Keratinocyte (primary cell): Measurements from ENCODE around the gene OASL. TPM values are rescaled to one million over a fixed set of nuclear protein-coding genes. Genes with fewer than 3 reads are reported as not detected.

Experiments
- DNase-seq: peaks from one replicate; pipeline ENCODE4 v3.0.0-alpha.2; 2011; ENCODE audit warnings: low read depth, missing footprints, low spot score
- FAIRE-seq: peaks from 2 replicates; lab custom pipeline; 2011; peaks lifted over from hg19 to GRCh38; lab: Jason Lieb, UNC
- H2AFZ ChIP-seq: 2 replicates; pipeline ENCODE4 v1.6.0; 2012; ENCODE audit warnings: low read length, control low read depth, inconsistent platforms; ENCODE audit not compliant: control insufficient read depth
- H3K27ac ChIP-seq: 2 replicates; pipeline ENCODE4 v1.5.1; 2011; ENCODE audit warnings: low read length; ENCODE audit not compliant: control insufficient read depth, insufficient read depth
- H3K27me3 ChIP-seq: 3 replicates; pipeline ENCODE4 v1.6.0; 2011; ENCODE audit warnings: low read length; ENCODE audit not compliant: control insufficient read depth, insufficient read depth; ENCODE audit errors: extremely low read depth
- H3K36me3 ChIP-seq, 2 experiments: 2 replicates in 1 of 2; 3 replicates in 1 of 2; pipeline ENCODE4 v1.5.1; 2011; ENCODE audit warnings: low read length in 2 of 2, mild to moderate bottlenecking in 1 of 2; ENCODE audit not compliant: control insufficient read depth in 2 of 2, insufficient read depth in 2 of 2; ENCODE audit errors: extremely low read depth in 1 of 2
- H3K4me1 ChIP-seq: 3 replicates; pipeline ENCODE4 v1.5.1; 2011; ENCODE audit warnings: low read length; ENCODE audit not compliant: control insufficient read depth, insufficient read depth; ENCODE audit errors: extremely low read depth
- H3K4me2 ChIP-seq: 3 replicates; pipeline ENCODE4 v1.6.0; 2011; ENCODE audit warnings: low read depth, low read length; ENCODE audit not compliant: control insufficient read depth, insufficient read depth; ENCODE audit errors: extremely low read depth
- H3K4me3 ChIP-seq, 3 experiments: fragments of 200-600 bp in 1 of 3; sonication (generic) in 1 of 3; 2 replicates in 2 of 3; 3 replicates in 1 of 3; pipeline ENCODE4 v1.5.1; 2011 to 2016; ENCODE audit warnings: low read length in 3 of 3, mild to moderate bottlenecking in 3 of 3, control low read depth in 2 of 3, inconsistent platforms in 1 of 3, low read depth in 1 of 3, mixed read lengths in 1 of 3, mixed run types in 1 of 3, moderate library complexity in 1 of 3; ENCODE audit not compliant: control insufficient read depth in 2 of 3, insufficient read depth in 2 of 3; ENCODE audit errors: extremely low read depth in 1 of 3
- H3K79me2 ChIP-seq: 2 replicates; pipeline ENCODE4 v1.6.0; 2012; ENCODE audit warnings: low read length; ENCODE audit not compliant: control insufficient read depth, insufficient read depth
- H3K9ac ChIP-seq: 3 replicates; pipeline ENCODE4 v1.6.0; 2011; ENCODE audit warnings: low read length; ENCODE audit not compliant: control insufficient read depth, insufficient read depth; ENCODE audit errors: extremely low read depth
- H3K9me1 ChIP-seq: 3 replicates; pipeline ENCODE4 v1.6.0; 2011; ENCODE audit warnings: low read length; ENCODE audit not compliant: control insufficient read depth, insufficient read depth; ENCODE audit errors: extremely low read depth
- H3K9me3 ChIP-seq: 2 replicates; pipeline ENCODE4 v1.5.1; 2012; ENCODE audit warnings: low read depth, low read length; ENCODE audit not compliant: control insufficient read depth
- H4K20me1 ChIP-seq: 3 replicates; pipeline ENCODE4 v1.6.0; 2011; ENCODE audit warnings: low read length; ENCODE audit not compliant: control insufficient read depth, insufficient read depth; ENCODE audit errors: extremely low read depth
- EZH2 ChIP-seq: IDR thresholded peaks from one replicate; pipeline ENCODE4 v1.6.1; 2012; ENCODE audit warnings: inconsistent platforms, mild to moderate bottlenecking, low read length, moderate library complexity
- dilution Hi-C: fragments of 300-500 bp; cut with MboI; formaldehyde crosslinking; loops from one replicate; pipeline ENCODE4 v1.7.0; 2020; ENCODE audit warnings: low sequenced_read_pairs; ENCODE audit not compliant: extremely low pct_ligation_motif_present
- polyA plus RNA-seq, 5 experiments: library from polyadenylated mRNA; depleted of rRNA in 3 of 5; stranded (reverse) in 3 of 5; stranded (forward) in 1 of 5; unstranded in 1 of 5; fragments of >200 nt; gene quantifications; 1 replicate in 1 of 5; 2 replicates in 3 of 5; 3 replicates in 1 of 5; pipeline versions ENCODE4 v1.2.1 to v1.2.3, GENCODE V29; 2011 to 2012; ENCODE audit warnings: missing spikeins in 2 of 5, low read depth in 1 of 5, low replicate concordance in 1 of 5
- TF ChIP-seq, protein P1 (sequence below), 3 experiments: IDR thresholded peaks in 1 of 3; conservative IDR thresholded peaks in 1 of 3; optimal IDR thresholded peaks in 1 of 3; 2 replicates in 2 of 3; 3 replicates in 1 of 3; pipeline versions ENCODE3 to v1.5.1; 2011; ENCODE audit warnings: low read length in 3 of 3, mild to moderate bottlenecking in 3 of 3, moderate library complexity in 2 of 3, control low read depth in 1 of 3, inconsistent platforms in 1 of 3; ENCODE audit not compliant: insufficient read depth in 2 of 3; ENCODE audit errors: extremely low read depth in 1 of 3

Gene OASL
- polyA plus RNA-seq, 1 donor (not counting 4 experiments of a cell fraction or from before 2014, with no cell fraction given): 3.6 TPM

DNA sequence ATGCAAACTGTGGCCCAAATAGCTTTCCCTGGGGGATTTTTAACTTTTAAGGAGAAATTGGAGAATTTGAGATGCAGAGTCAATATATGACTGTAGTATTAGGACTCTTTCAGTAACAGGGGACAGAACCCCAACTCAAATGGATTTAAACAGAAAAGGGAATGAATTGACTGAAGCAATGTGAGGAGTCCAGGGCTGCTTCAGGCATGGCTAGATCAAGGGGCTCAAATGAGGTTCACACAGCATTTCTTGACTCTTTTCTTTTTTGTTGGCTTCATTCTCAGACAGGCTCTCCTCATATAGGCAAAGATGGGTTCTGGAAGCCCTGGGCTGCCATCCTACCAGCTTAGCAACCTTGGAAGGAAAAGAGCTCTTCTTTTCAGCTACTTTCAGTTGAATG, 47.1 kb downstream of the OASL start:
- Histone ChIP-seq H2AFZ (no peak overlapping the region), H3K9ac (no peak overlapping the region), H3K9me1 (no peaks in the 10 kb centered on the region), H4K20me1 (no peaks in the 10 kb centered on the region), H3K4me1 (no peaks in the 10 kb centered on the region), H3K36me3 (no peaks in the 10 kb centered on the region), H3K9me3 (no peaks in the 10 kb centered on the region), H3K79me2 (no peaks in the 10 kb centered on the region), H3K27ac (no peak overlapping the region), H3K4me2 (no peak overlapping the region), H3K4me3 (no peak overlapping the region), H3K27me3 (peaks cover 7% of the 10 kb centered on the region)
- dilution Hi-C loops: no loop called here
- DNase-seq: no peak
- no peak for FAIRE-seq
- TF ChIP-seq, protein P1, sequence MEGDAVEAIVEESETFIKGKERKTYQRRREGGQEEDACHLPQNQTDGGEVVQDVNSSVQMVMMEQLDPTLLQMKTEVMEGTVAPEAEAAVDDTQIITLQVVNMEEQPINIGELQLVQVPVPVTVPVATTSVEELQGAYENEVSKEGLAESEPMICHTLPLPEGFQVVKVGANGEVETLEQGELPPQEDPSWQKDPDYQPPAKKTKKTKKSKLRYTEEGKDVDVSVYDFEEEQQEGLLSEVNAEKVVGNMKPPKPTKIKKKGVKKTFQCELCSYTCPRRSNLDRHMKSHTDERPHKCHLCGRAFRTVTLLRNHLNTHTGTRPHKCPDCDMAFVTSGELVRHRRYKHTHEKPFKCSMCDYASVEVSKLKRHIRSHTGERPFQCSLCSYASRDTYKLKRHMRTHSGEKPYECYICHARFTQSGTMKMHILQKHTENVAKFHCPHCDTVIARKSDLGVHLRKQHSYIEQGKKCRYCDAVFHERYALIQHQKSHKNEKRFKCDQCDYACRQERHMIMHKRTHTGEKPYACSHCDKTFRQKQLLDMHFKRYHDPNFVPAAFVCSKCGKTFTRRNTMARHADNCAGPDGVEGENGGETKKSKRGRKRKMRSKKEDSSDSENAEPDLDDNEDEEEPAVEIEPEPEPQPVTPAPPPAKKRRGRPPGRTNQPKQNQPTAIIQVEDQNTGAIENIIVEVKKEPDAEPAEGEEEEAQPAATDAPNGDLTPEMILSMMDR (optimal IDR thresholded peaks at IDR 0.05 in 1 of 3, IDR thresholded peaks at IDR 0.05 in 1 of 3, conservative IDR thresholded peaks at IDR 0.05 in 1 of 3; ENCODE audit: extremely low read depth in 1 of 3, insufficient read depth in 2 of 3, low read length in 3 of 3): no peak
- no peak for TF ChIP-seq EZH2

GRCh38 chr12:120990487-120991055, 48.5 kb downstream of the OASL start:
- H3K79me2 ChIP-seq: no peaks in the 10 kb centered on the region
- H3K9me3 ChIP-seq: no peaks in the 10 kb centered on the region
- no peak overlapping the region for H3K9ac ChIP-seq
- H3K9me1 ChIP-seq: no peaks in the 10 kb centered on the region
- no peak overlapping the region for H2AFZ ChIP-seq
- no peaks in the 10 kb centered on the region for H3K4me1 ChIP-seq
- H3K4me3 ChIP-seq: no peak overlapping the region
- FAIRE-seq: no peak
- no peaks in the 10 kb centered on the region for H4K20me1 ChIP-seq
- no peak overlapping the region for H3K27ac ChIP-seq
- H3K27me3 ChIP-seq: peaks cover 7% of the 10 kb centered on the region
- H3K36me3 ChIP-seq: no peaks in the 10 kb centered on the region
- no peak for DNase-seq
- TF ChIP-seq EZH2: no peak
- TF ChIP-seq, protein P1 (optimal IDR thresholded peaks at IDR 0.05 in 1 of 3, IDR thresholded peaks at IDR 0.05 in 1 of 3, conservative IDR thresholded peaks at IDR 0.05 in 1 of 3; ENCODE audit: extremely low read depth in 1 of 3, insufficient read depth in 2 of 3, low read length in 3 of 3): no peak
- no peak overlapping the region for H3K4me2 ChIP-seq
- dilution Hi-C loops: no loop called here
